Mesodermal cell (in vitro differentiated cells): ENCODE results near the gene ANKRD50.

ENCODE experiments used
- H3K27ac ChIP-seq: 2 replicates; pipeline ENCODE4 v1.7.0; 2013; ENCODE audit warnings: mild to moderate bottlenecking, low read depth, low read length, moderate library complexity; ENCODE audit not compliant: severe bottlenecking
- H3K36me3 ChIP-seq: 2 replicates; pipeline ENCODE4 v1.7.1; 2013; ENCODE audit warnings: mild to moderate bottlenecking, low read length, moderate library complexity; ENCODE audit not compliant: control insufficient read depth, insufficient read depth
- H3K4me1 ChIP-seq: one replicate; pipeline ENCODE4 v1.7.1; 2013; ENCODE audit warnings: mild to moderate bottlenecking, low read length; ENCODE audit not compliant: insufficient read depth, control insufficient read depth, poor library complexity, severe bottlenecking
- H3K4me3 ChIP-seq: 2 replicates; pipeline ENCODE4 v1.7.0; 2013; ENCODE audit warnings: low read length, control low read depth, mild to moderate bottlenecking; ENCODE audit not compliant: insufficient read depth, poor library complexity, severe bottlenecking; ENCODE audit errors: extremely low read depth
- H3K9me3 ChIP-seq: 2 replicates; pipeline ENCODE4 v1.7.1; 2013; ENCODE audit warnings: mild to moderate bottlenecking, low read length, moderate library complexity; ENCODE audit not compliant: control insufficient read depth
- WGBS, 2 experiments: methylation state at CpG; one replicate each; pipeline ENCODE4 v1.1.5; 2013; ENCODE audit warnings: missing lambda C conversion rate in 2 of 2; ENCODE audit not compliant: insufficient coverage in 2 of 2; 5-methylcytosine and 5-hydroxymethylcytosine counted together

Gene ANKRD50

GRCh38 chr4:124710015-124710741, 2.4 kb downstream of the ANKRD50 start:
- Histone ChIP-seq H3K9me3 (no peaks in the 10 kb centered on the region), H3K4me3 (peak overlapping the region; percentile 81), H3K36me3 (peaks cover 6% of the 10 kb centered on the region), H3K4me1 (peaks cover 5% of the 10 kb centered on the region), H3K27ac (no peak overlapping the region)
- WGBS, 2 experiments, result 78 to 82% methylated on average over 4 to 5 of the region's 7 CpGs

GRCh38 chr4:124708517-124709300, 3.8 kb downstream of the ANKRD50 start:
- no peaks in the 10 kb centered on the region for H3K9me3 ChIP-seq
- 86% methylated on average over 1 of the region's 1 CpG; no CpG with 5 or more reads in 1 of the 2 experiments for WGBS, 2 experiments
- peaks cover 17% of the 10 kb centered on the region for H3K36me3 ChIP-seq
- H3K4me1 ChIP-seq, result peaks cover 2% of the 10 kb centered on the region
- H3K4me3 ChIP-seq, result peak overlapping the region; percentile 18
- no peak overlapping the region for H3K27ac ChIP-seq

GRCh38 chr4:124705393-124705792, 7.1 kb downstream of the ANKRD50 start:
- H3K27ac ChIP-seq, result no peak overlapping the region
- H3K9me3 ChIP-seq, result no peaks in the 10 kb centered on the region
- H3K36me3 ChIP-seq, result peaks cover 36% of the 10 kb centered on the region
- no peak overlapping the region for H3K4me3 ChIP-seq
- no peaks in the 10 kb centered on the region for H3K4me1 ChIP-seq
- no CpG with 5 or more reads among the region's 2 CpGs for WGBS, 2 experiments

DNA sequence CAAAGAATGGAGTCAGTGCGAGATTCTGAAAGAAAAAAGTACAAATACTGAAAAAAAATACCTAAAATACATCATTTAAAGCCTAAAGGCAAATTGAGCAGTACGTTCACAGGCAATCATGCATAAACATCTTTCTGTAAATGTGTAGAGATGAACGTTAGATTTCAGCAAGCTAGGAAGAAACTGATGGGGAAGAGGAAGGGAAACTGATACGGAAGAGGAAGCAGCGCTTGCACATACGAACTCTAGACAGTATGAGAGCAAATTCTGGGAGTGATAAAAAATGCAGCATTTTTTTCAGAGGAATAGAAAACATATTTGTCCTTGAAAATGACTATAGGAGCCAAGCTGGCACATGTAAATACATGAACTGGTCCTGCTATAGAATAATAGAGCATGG, 9.4 kb downstream of the ANKRD50 start:
- H3K4me1 ChIP-seq, result no peaks in the 10 kb centered on the region
- 91 to 98% methylated on average over 4 to 5 of the region's 6 CpGs for WGBS, 2 experiments
- H3K36me3 ChIP-seq, result peaks cover 44% of the 10 kb centered on the region
- no peak overlapping the region for H3K27ac ChIP-seq
- no peak overlapping the region for H3K4me3 ChIP-seq
- no peaks in the 10 kb centered on the region for H3K9me3 ChIP-seq

GRCh38 chr4:124697441-124697840, 15.1 kb downstream of the ANKRD50 start:
- H3K4me1 ChIP-seq, result no peaks in the 10 kb centered on the region
- no peak overlapping the region for H3K27ac ChIP-seq
- WGBS, 2 experiments, result 100% methylated on average over 1 of the region's 2 CpGs; no CpG with 5 or more reads in 1 of the 2 experiments
- peaks cover 3% of the 10 kb centered on the region for H3K9me3 ChIP-seq
- H3K4me3 ChIP-seq, result no peak overlapping the region
- H3K36me3 ChIP-seq, result peaks cover 44% of the 10 kb centered on the region

- H3K36me3 ChIP-seq, result peaks cover 46% of the 10 kb centered on the region
- no peak overlapping the region for H3K4me3 ChIP-seq
- H3K4me1 ChIP-seq, result no peaks in the 10 kb centered on the region
- H3K9me3 ChIP-seq, result peaks cover 3% of the 10 kb centered on the region
- H3K27ac ChIP-seq, result no peak overlapping the region
Observed at GRCh38 chr4:124696182-124696581, 16.4 kb downstream of the ANKRD50 start.

DNA sequence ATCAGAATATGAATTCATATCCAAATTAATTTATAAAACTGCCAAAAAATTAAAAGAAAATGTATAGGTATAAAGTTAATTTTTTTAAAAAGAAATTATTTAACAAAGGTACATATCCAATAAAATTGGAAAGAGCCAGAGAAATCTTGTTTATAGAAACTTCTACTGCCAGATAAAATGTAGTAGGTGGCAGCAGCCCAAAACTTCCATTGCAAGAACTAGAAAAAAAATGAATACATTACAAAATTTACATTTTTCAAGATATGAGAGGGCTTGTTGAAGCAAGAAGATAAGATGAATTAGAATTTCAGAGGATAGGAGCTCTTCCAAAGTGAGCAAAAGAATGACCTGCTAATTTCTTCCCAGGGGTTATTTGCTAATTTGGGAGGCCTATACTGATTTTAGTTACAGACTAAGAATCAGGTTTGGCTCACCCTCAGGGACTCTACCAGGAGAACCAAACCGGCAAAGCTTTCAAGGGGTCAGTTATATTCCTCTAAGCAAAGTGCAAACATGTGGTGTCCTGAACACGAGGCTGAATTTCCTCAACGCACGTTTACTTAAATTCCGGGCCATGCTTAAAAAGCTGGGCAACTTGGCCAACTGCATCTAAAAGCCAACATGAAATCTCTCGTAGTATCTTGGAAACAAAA, 17.5 kb downstream of the ANKRD50 start:
- 87 to 90% methylated on average over 5 to 6 of the region's 6 CpGs for whole genome bisulfite sequencing, 2 experiments
- H3K4me3 ChIP-seq, result no peak overlapping the region
- peaks cover 3% of the 10 kb centered on the region for H3K9me3 ChIP-seq
- H3K27ac ChIP-seq, result no peak overlapping the region
- no peaks in the 10 kb centered on the region for H3K4me1 ChIP-seq
- H3K36me3 ChIP-seq, result peaks cover 37% of the 10 kb centered on the region

GRCh38 chr4:124694306-124694705, 18.2 kb downstream of the ANKRD50 start:
- peaks cover 3% of the 10 kb centered on the region for H3K9me3 ChIP-seq
- H3K36me3 ChIP-seq, result peaks cover 42% of the 10 kb centered on the region
- H3K27ac ChIP-seq, result no peak overlapping the region
- no peak overlapping the region for H3K4me3 ChIP-seq
- no peaks in the 10 kb centered on the region for H3K4me1 ChIP-seq

DNA sequence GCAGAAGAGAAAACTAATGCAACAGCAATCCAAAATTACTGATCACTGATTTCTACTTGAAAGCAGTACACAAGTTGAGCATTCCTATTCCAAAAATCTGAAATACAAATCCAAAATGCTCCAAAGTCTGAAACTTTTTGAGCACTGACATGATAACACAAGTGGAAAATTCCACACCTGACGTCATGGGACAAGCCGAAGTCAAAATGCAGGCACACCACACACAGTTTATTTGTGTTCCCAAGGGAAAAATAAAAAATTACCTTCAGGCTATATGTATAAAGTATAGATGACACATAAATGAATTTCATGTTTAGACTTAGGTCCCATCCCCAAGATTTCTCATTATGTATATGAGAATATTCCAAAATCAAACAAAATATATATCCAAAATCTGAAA, 20.7 kb downstream of the ANKRD50 start:
- Histone ChIP-seq H3K27ac (no peak overlapping the region), H3K4me1 (no peaks in the 10 kb centered on the region), H3K36me3 (peaks cover 44% of the 10 kb centered on the region), H3K9me3 (no peaks in the 10 kb centered on the region), H3K4me3 (no peak overlapping the region)
- WGBS, 2 experiments, result no CpG with 5 or more reads among the region's 2 CpGs

DNA sequence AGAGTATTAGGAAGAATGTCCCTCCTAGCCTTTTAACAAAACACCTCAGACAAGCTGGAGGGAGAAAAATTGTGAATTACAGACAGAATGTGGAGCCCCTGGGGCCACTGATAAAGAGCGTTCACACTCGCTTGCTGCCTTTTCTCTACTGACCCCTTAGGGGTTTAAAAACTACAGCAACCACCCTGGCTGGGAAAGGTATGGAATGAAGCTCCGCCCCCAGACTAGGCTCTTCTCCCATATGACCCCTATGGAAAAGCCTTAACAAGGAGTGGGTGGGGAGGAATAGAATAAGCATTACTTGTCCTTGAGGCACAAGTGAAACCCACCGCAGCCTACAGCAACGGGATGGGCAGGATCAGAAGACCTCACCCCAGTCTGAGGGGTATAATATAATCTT, 26.3 kb downstream of the ANKRD50 start:
- H3K27ac ChIP-seq, result peak overlapping the region; percentile 70
- H3K4me3 ChIP-seq, result no peak overlapping the region
- peaks cover 31% of the 10 kb centered on the region for H3K36me3 ChIP-seq
- H3K4me1 ChIP-seq, result peaks cover 7% of the 10 kb centered on the region
- no peaks in the 10 kb centered on the region for H3K9me3 ChIP-seq
- WGBS, 2 experiments, result no CpG with 5 or more reads among the region's 5 CpGs

DNA sequence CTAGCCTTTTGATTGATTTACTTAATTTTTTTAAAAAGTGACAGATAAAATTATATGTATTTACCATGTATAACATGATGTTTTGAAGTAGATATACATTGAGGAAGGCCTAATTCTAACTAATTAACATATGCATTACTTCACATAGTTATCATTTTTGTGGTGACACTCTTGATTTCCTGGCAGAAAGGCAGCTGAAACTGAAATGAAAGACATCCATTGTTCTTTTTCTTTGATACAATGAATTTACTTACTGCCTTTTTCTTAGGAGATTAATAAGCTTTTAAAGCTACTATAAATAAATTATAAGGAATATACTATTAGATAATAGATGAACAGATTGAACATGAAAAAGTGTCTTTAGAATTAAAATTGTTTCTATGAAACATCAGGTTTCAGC, 26.7 kb downstream of the ANKRD50 start:
- H3K27ac ChIP-seq, result peak overlapping the region; percentile 70
- H3K9me3 ChIP-seq, result no peaks in the 10 kb centered on the region
- peaks cover 7% of the 10 kb centered on the region for H3K4me1 ChIP-seq

More for the DNA sequence above, 26.7 kb downstream of the ANKRD50 start:
- Histone ChIP-seq H3K36me3 (peaks cover 31% of the 10 kb centered on the region), H3K4me3 (no peak overlapping the region)
